WERI-Rb-1 (cell line): ENCODE results near the gene DDX41.

Experiments used
- DNase-seq: peaks from one replicate; pipeline ENCODE4 v3.0.0-alpha.2; 2020
- H3K27ac ChIP-seq: fragments of 250-450 bp; sonication (Bioruptor Pico); 2 replicates; pipeline ENCODE4 v1.5.1; 2020; ENCODE audit warnings: mild to moderate bottlenecking, moderate library complexity
- H3K27me3 ChIP-seq: fragments of 250-450 bp; sonication (Bioruptor Pico); 2 replicates; pipeline ENCODE4 v1.5.1; 2021; ENCODE audit warnings: mild to moderate bottlenecking, low read depth, moderate library complexity; ENCODE audit not compliant: insufficient read depth, severe bottlenecking
- H3K36me3 ChIP-seq: fragments of 250-450 bp; sonication (Bioruptor Pico); 2 replicates; pipeline ENCODE4 v1.5.1; 2020; ENCODE audit warnings: mild to moderate bottlenecking, moderate library complexity
- H3K4me3 ChIP-seq: 2 replicates; pipeline ENCODE4 v1.5.1; 2011; ENCODE audit warnings: low read depth, mild to moderate bottlenecking, control low read depth, low read length
- H3K9me3 ChIP-seq: fragments of 250-450 bp; sonication (Bioruptor Pico); 2 replicates; pipeline ENCODE4 v1.5.1; 2021; ENCODE audit warnings: mild to moderate bottlenecking, moderate library complexity; ENCODE audit not compliant: severe bottlenecking
- CTCF ChIP-seq: IDR thresholded peaks from 2 replicates; pipeline ENCODE4 v1.5.1; 2011; ENCODE audit warnings: low read depth, mild to moderate bottlenecking, control low read depth, inconsistent platforms, low read length

The DDX41 gene

GRCh38 chr5:177497292-177498012, 19.3 kb downstream of the DDX41 start, which contains the start of gene PDLIM7:
TSS of gene PDLIM7 (minus strand) at chr5:177497604. CDS start at chr5:177496512, 1,092 bp downstream.
- H3K27me3 ChIP-seq: no peaks in the 10 kb centered on the region
- H3K27ac ChIP-seq: peak within 1 kb of the TSS; percentile 92
- DNase-seq: peak; percentile 89
- H3K9me3 ChIP-seq: no peaks in the 10 kb centered on the region
- H3K4me3 ChIP-seq: peak within 1 kb of the TSS; percentile 61
- TF ChIP-seq CTCF: no peak
- peaks cover 5% of the 10 kb centered on the region; the same call in 1 of the 2 replicates for H3K36me3 ChIP-seq

- no peak for TF ChIP-seq CTCF
- Histone ChIP-seq H3K36me3 (peaks cover 5% of the 10 kb centered on the region; the same call in 1 of the 2 replicates), H3K4me3 (peak overlapping the region; percentile 61), H3K27me3 (no peaks in the 10 kb centered on the region), H3K9me3 (no peaks in the 10 kb centered on the region), H3K27ac (peak overlapping the region; percentile 92)
- DNase-seq: peak; percentile 71
These were observed 20.0 kb downstream of the DDX41 start for GRCh38 chr5:177496727-177497291.

GRCh38 chr5:177496070-177496726, 20.6 kb downstream of the DDX41 start:
- TF ChIP-seq CTCF: peak; percentile 25
- Histone ChIP-seq H3K9me3 (no peaks in the 10 kb centered on the region), H3K27ac (peak overlapping the region; percentile 92), H3K4me3 (peak overlapping the region; percentile 61), H3K36me3 (peaks cover 5% of the 10 kb centered on the region; the same call in 1 of the 2 replicates), H3K27me3 (no peaks in the 10 kb centered on the region)
- peak; percentile 26 for DNase-seq

DNA sequence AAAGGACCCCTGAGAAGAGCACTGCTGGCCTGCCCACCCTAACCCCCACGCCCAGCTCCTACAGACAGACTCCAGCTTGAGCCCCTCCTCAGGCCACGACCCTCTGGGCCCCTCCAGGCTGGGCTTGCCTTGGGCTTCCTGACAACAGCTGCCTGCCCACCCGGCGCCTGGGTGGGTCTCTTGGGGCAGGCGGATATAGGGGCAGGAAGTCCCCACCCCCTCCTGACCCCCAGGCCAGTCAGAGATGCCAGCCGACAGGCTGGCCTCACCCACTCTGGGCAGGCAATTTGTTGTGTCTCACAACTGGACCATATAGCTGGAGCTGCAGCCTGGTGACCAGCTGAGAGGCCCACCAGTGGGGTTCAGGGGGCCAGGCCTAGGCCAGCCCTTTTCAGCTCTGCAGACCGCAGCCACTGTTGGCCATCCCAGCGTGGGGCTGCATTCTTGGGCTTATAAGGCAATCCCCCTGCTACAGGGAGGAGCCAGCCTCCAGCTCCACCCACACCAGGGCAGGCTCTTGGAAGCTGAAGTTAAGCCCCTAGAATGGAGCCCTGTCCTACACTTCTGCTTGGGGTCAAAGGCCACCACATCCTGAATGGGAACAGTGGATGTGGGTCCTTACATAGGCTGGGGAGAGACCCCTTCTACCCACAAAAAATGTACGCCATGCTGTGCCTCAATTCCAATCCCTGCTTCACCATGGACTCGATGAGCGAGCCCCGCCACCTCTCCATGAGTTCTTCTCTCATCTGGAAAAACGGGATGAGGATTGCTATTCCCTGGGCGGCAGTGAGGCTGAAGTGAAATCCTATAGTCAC, 21.3 kb downstream of the DDX41 start:
- Histone ChIP-seq H3K4me3 (no peak overlapping the region), H3K36me3 (peaks cover 5% of the 10 kb centered on the region), H3K27me3 (no peaks in the 10 kb centered on the region), H3K27ac (peak overlapping the region; percentile 92), H3K9me3 (no peaks in the 10 kb centered on the region)
- TF ChIP-seq CTCF: no peak
- DNase-seq: peak; percentile 34

DNA sequence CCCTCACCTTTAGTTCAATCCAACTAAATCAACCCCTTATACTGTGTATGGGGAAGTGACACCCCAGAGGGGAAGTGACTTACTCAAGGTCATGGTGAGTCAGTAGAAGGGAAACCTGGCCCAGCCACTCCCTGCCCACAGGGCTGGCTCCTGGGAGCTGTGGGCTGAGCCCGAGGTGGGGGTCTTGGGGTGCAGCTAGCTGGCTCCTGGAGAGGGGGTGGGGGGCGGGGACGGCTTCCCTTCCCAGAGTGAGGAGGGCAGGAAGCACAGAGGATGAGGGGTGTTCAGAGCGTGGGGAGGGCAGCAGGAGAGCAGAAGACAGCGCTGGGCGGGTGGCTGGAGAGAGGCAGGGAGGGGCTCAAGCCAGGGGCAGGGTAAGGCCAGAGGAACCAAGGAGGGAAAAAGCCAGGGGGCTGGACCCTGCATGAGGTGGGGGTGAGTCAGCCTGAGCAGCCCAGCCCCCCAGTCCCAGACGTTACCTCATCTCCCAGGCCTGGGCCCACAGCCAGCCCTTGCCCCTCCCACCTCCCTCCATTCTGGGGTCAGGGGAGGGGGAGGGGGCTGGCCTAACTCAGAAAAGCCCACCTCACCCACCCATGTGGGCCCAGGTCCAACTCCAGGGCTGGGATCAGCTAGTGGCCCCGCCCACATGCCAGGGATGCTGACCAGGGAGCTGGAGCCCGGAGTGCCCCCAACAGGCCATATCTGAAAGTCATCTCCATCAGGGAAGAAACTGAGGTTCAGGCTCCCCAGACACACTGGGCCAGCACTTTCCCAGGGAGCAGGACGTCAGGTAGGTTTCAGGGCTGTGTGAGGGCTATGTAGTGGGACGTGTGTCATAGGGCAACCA, 22.2 kb downstream of the DDX41 start:
- no peak overlapping the region for H3K4me3 ChIP-seq
- peaks cover 14% of the 10 kb centered on the region for H3K36me3 ChIP-seq
- DNase-seq: peak; percentile 43

More for the DNA sequence above, 22.2 kb downstream of the DDX41 start:
- no peaks in the 10 kb centered on the region for H3K27me3 ChIP-seq
- H3K27ac ChIP-seq: no peak overlapping the region
- no peaks in the 10 kb centered on the region for H3K9me3 ChIP-seq
- TF ChIP-seq CTCF: peak; percentile 42
